AG04450 (cell line): ENCODE results near the gene DNM2. TPM values are rescaled to one million over a fixed set of nuclear protein-coding genes. Genes with fewer than 3 reads are reported as not detected.

ENCODE experiments used
- CTCF ChIA-PET: fragments of 300-600, 350-600 bp; formaldehyde crosslinking; extraction: SDS; loops from one replicate; lab custom pipeline; 2022; ENCODE audit warnings: antibody characterized with exemption, inconsistent platforms; lab: Charles Lee
- POLR2A ChIA-PET: fragments of 350-600 bp; formaldehyde crosslinking; extraction: SDS; loops from one replicate; lab custom pipeline; 2021; ENCODE audit warnings: antibody characterized with exemption, inconsistent platforms; lab: Yijun Ruan, JAX
- DNase-seq: peaks from one replicate; pipeline ENCODE4 v3.0.0-alpha.2; 2011; ENCODE audit warnings: low read depth, low spot score
- H3K27ac ChIP-seq: one replicate; pipeline ENCODE4 v1.5.1; 2012; ENCODE audit warnings: low read depth, low read length, control low read depth
- H3K27me3 ChIP-seq: one replicate; pipeline ENCODE4 v1.6.0; 2012; ENCODE audit warnings: low read length; ENCODE audit not compliant: control insufficient read depth, insufficient read depth
- H3K4me3 ChIP-seq: 2 replicates; pipeline ENCODE4 v1.5.1; 2011; ENCODE audit warnings: mild to moderate bottlenecking, low read depth, low read length, control low read depth
- H3K9me3 ChIP-seq: 2 replicates; pipeline ENCODE4 v1.5.1; 2012; ENCODE audit warnings: low read length; ENCODE audit not compliant: control insufficient read depth, insufficient read depth
- polyA plus RNA-seq: library from polyadenylated mRNA; depleted of rRNA; stranded (reverse); fragments of >200 nt; gene quantifications from 2 replicates; pipeline ENCODE4 v1.2.3, GENCODE V29; 2011
- TF ChIP-seq, protein P1 (sequence below): IDR thresholded peaks from 2 replicates; pipeline ENCODE4 v1.5.1; 2011; ENCODE audit warnings: low read depth, low read length, control low read depth, inconsistent platforms

DNM2 gene
- polyA plus RNA-seq, 1 experiment: 36.9 TPM

DNA sequence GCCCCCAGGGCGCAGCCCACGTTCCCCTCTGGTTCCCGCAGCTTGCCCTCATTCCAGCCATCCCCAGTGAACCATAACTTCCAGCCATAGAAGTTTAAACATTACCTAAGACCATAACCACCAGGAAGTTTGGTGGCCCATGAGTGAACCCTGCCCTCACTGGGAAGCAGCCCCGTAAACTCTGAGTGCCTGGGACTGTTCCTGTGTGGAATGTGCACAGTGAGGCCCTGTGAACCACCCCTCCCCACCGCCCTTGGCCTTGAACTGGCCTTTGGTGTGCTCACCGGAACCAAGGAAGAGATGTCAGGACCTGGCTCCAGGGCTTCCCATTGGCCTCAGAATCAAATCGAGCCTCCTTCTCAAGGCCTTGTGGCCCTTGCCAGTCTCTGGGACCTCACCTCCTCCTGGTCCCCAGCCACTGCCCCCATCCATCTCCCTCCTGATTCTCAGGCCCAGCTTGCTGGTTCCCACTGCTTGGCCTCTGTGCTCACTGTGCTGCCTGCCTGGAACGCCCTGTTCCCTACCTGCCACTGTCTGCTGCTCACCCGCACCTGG, 46.5 kb downstream of the DNM2 start:
- no peaks in the 10 kb centered on the region for H3K9me3 ChIP-seq
- no peak overlapping the region for H3K27ac ChIP-seq
- no peaks in the 10 kb centered on the region for H3K27me3 ChIP-seq
- ChIA-PET CTCF (no interaction called here), POLR2A (interaction anchor here (0.7 kb wide), 1 partner anchor 54 kb away, joined by 4 read pairs; no protein-coding TSS in a partner anchor)
- TF ChIP-seq, protein P1, sequence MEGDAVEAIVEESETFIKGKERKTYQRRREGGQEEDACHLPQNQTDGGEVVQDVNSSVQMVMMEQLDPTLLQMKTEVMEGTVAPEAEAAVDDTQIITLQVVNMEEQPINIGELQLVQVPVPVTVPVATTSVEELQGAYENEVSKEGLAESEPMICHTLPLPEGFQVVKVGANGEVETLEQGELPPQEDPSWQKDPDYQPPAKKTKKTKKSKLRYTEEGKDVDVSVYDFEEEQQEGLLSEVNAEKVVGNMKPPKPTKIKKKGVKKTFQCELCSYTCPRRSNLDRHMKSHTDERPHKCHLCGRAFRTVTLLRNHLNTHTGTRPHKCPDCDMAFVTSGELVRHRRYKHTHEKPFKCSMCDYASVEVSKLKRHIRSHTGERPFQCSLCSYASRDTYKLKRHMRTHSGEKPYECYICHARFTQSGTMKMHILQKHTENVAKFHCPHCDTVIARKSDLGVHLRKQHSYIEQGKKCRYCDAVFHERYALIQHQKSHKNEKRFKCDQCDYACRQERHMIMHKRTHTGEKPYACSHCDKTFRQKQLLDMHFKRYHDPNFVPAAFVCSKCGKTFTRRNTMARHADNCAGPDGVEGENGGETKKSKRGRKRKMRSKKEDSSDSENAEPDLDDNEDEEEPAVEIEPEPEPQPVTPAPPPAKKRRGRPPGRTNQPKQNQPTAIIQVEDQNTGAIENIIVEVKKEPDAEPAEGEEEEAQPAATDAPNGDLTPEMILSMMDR: no peak
- no peak overlapping the region for H3K4me3 ChIP-seq
- DNase-seq: no peak

DNA sequence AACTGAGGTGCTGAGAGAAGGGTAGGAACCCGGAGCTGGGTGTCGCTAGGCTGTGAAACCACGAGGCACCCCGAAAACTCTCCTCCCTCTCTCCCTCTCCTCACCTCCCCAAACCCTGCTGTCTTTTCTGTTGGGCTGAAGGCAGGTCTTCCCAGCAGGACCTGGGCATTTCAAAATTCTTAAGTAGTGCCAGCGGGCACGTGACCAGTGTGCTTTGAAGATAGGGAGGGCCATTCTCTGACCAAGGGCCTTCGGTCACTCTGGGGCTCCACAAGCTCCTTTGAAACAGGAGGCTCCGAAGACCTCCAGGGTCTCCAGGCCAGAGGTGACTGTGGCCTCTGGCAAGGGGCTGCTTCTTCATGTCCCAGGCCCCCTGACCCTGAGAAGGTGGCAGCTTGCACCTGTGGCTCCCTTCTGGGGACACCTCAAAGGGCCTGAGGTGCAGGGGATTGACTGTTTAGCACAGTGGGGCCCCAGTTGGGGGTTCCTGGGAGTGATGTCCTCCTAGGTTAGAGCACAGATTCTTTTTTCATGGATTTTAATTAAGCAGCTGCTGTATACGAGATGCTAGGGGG, 48.3 kb downstream of the DNM2 start:
- Histone ChIP-seq H3K9me3 (no peaks in the 10 kb centered on the region), H3K27ac (no peak overlapping the region), H3K4me3 (no peak overlapping the region), H3K27me3 (no peaks in the 10 kb centered on the region)
- CTCF ChIA-PET: no interaction called here
- POLR2A ChIA-PET: no interaction called here
- no peak for DNase-seq
- TF ChIP-seq, protein P1: no peak

DNA sequence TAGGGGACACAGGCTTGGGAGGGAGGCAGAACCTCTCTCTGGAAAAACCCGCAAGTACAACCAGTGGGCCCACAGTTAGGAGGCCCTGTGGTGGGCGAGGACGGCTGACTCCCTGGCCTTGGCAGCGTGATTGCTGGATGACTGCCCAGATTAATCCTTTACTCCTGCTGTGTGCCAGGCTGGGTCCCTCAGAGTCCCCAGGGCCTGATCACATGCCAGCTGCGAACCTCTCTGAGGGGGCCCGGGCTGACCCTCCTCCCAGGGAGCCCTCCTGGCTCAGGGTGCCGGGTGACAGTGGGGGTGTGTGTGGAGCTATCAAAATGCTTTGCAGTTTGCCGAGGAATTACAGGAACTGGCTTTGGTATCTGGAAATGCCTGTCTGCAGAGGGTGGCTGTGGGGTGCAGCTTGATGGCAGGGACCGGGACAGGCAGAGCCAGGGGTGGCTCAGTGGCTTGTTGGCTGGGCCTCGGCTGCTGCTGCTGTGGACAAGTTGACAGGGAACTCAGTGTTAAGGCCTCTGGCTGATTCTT, 48.9 kb downstream of the DNM2 start:
- Histone ChIP-seq H3K4me3 (no peak overlapping the region), H3K27me3 (no peaks in the 10 kb centered on the region), H3K27ac (no peak overlapping the region), H3K9me3 (no peaks in the 10 kb centered on the region)
- no peak for DNase-seq
- TF ChIP-seq, protein P1: no peak
- ChIA-PET CTCF (interaction anchor here (0.7 kb wide), 1 partner anchor 9 kb away, joined by 5 read pairs; no protein-coding TSS in a partner anchor), POLR2A (no interaction called here)

DNA sequence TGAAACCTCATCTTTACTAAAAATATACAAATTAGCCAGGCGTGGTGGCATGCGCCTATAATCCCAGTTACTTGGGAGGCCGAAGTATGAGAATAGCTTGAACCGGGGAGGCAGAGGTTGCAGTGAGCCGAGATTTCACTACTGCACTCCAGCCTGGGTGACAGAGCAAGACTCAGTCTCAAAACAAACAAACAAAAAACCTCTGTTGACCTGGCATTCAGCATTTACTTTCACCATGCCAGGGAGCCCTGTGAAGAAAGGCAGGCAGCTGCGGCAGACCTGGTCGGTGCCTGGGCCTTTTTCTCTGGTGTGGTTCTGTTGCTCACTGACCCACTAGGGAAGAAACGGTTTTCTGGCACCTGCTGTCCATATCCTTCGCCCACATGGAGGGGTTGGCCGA, 49.8 kb downstream of the DNM2 start:
- POLR2A ChIA-PET: no interaction called here
- CTCF ChIA-PET: no interaction called here
- Histone ChIP-seq H3K4me3 (no peak overlapping the region), H3K27ac (no peak overlapping the region), H3K9me3 (no peaks in the 10 kb centered on the region), H3K27me3 (no peaks in the 10 kb centered on the region)
- DNase-seq: no peak
- TF ChIP-seq, protein P1: no peak

DNA sequence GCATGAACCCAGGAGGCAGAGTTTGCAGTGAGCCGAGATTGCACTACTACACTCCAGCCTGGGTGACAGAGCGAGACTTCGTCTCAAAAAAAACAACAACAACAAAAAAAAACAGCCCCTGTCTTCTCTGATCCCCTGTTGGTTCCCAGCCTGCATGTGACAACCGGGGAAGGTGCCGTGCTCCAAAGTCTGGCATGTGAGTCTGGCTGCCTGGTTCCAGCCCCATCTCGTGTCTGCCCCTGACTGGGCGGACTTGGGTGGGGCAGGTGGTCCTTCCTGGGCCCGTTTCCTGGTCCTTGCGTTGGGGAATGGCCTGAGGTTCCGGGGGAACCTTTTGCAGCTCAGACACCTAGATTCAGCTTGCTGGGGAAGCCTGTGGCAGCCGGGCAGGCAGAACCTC, 50.5 kb downstream of the DNM2 start:
- CTCF ChIA-PET: interaction anchor here (1.5 kb wide), 1 partner anchor 51 kb away, joined by 4 read pairs; the partner anchor contains the start of gene DNM2
- Histone ChIP-seq H3K4me3 (no peak overlapping the region), H3K27me3 (no peaks in the 10 kb centered on the region), H3K27ac (no peak overlapping the region), H3K9me3 (no peaks in the 10 kb centered on the region)
- no peak for DNase-seq
- TF ChIP-seq, protein P1: no peak
- POLR2A ChIA-PET: interaction anchor here (0.6 kb wide), 1 partner anchor 58 kb away, joined by 4 read pairs; no protein-coding TSS in a partner anchor
